ENCODE measurements around the gene AUH.

AUH gene

DNA sequence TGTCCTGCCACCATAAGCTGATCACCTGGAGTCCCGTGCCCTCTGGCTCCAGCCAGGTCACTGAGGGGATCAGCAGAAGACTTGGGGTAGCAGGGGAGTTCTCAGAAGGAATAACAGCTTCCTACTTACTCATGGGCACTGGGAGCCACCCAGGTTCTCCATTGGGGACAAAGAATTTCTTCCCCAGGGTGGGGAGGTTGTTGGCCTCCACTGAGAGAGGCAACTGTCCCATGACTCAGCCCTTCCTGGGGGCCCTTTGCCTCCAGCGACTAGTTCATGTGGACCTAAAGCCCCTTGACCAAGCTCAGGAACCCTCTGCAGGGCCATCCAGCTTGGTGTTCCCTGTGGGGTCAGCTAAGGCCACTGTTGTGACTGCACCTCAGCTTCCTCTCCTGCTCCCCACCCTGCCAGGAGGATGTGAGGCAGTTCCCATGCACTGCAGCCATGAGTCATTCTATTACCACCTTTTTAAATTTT, 175.0 kb downstream of the AUH start:
- H3K27ac ChIP-seq (ENCODE audit: low read depth, low read length), result no peak overlapping the region
- H3K36me3 ChIP-seq (ENCODE audit: insufficient read depth, low read length), result no peaks in the 10 kb centered on the region
- 0 out of 2 replicates have a peak, but pooled peaks cover 1% of the 10 kb centered on the region for H3K27me3 ChIP-seq (ENCODE audit: insufficient read depth, low read length)
- H3K9ac ChIP-seq (ENCODE audit: low read depth, low read length), result no peak overlapping the region
- H3K4me3 ChIP-seq (ENCODE audit: low read length), result no peak overlapping the region
- no peaks in the 10 kb centered on the region for H3K4me1 ChIP-seq (ENCODE audit: insufficient read depth, low read length)
- WGBS, result 80% methylated on average over 2 of the region's 2 CpGs
- no peaks in the 10 kb centered on the region for H3K9me3 ChIP-seq (ENCODE audit: insufficient read depth, low read depth, low read length)

- no peaks in the 10 kb centered on the region for H3K9me3 ChIP-seq (ENCODE audit: insufficient read depth, low read depth, low read length)
- no peaks in the 10 kb centered on the region for H3K27me3 ChIP-seq (ENCODE audit: insufficient read depth, low read length)
- H3K4me3 ChIP-seq (ENCODE audit: low read length), result no peak overlapping the region
- no peaks in the 10 kb centered on the region for H3K36me3 ChIP-seq (ENCODE audit: insufficient read depth, low read length)
- whole genome bisulfite sequencing, result 95% methylated on average over 10 of the region's 10 CpGs
- no peaks in the 10 kb centered on the region for H3K4me1 ChIP-seq (ENCODE audit: insufficient read depth, low read length)
- no peak overlapping the region for H3K9ac ChIP-seq (ENCODE audit: low read depth, low read length)
- no peak overlapping the region for H3K27ac ChIP-seq (ENCODE audit: low read depth, low read length)
Observed at GRCh38 chr9:91185193-91185886, 176.4 kb downstream of the AUH start.

DNA sequence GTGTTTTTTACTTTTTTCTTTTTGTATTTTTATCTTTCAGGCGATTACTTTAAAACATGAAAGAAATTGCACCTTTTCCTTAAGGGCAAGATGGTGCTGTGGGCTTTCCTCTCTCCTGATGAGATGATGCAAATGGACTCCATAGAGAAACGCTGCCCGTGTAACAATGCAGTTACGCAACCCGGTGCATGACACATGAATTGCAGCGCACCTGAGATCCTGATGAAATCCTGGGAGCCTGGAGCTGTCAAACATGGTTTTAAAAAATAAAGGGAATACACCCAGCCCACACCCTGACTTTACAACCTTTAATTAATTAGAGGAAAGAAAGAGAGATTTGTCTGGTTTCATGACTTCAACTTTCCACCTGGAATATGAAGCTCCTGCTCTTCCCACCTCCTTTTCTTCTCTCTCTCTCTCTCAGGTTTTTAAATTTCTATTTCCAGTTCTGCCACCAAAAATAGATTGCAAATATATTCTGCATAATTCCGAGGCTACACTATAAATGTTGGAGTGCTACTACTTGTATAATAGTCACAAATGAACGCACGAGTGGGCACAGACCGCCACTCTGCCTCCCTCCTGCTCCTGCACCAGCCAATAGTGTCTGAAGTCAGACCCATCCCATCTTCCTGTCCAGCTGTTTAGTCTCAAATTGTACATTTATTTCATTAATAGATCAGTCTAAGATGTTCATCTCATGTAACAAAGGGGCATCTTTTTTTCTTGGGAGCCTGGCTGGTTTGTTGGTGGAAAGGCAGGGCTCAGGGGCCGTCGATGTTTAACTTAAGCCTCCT, 179.1 kb downstream of the AUH start:
- Histone ChIP-seq H3K27ac (ENCODE audit: low read depth, low read length) (no peak overlapping the region), H3K9me3 (ENCODE audit: insufficient read depth, low read depth, low read length) (no peaks in the 10 kb centered on the region), H3K27me3 (ENCODE audit: insufficient read depth, low read length) (no peaks in the 10 kb centered on the region), H3K36me3 (ENCODE audit: insufficient read depth, low read length) (no peaks in the 10 kb centered on the region), H3K4me3 (ENCODE audit: low read length) (no peak overlapping the region), H3K4me1 (ENCODE audit: insufficient read depth, low read length) (no peaks in the 10 kb centered on the region), H3K9ac (ENCODE audit: low read depth, low read length) (no peak overlapping the region)
- 92% methylated on average over 12 of the region's 12 CpGs for WGBS

GRCh38 chr9:91181541-91181940, 180.2 kb downstream of the AUH start:
- no peaks in the 10 kb centered on the region for H3K36me3 ChIP-seq (ENCODE audit: insufficient read depth, low read length)
- 83% methylated on average over 7 of the region's 8 CpGs for WGBS
- no peak overlapping the region for H3K9ac ChIP-seq (ENCODE audit: low read depth, low read length)
- no peaks in the 10 kb centered on the region for H3K27me3 ChIP-seq (ENCODE audit: insufficient read depth, low read length)
- H3K4me1 ChIP-seq (ENCODE audit: insufficient read depth, low read length), result no peaks in the 10 kb centered on the region
- H3K9me3 ChIP-seq (ENCODE audit: insufficient read depth, low read depth, low read length), result no peaks in the 10 kb centered on the region
- no peak overlapping the region for H3K4me3 ChIP-seq (ENCODE audit: low read length)
- H3K27ac ChIP-seq (ENCODE audit: low read depth, low read length), result no peak overlapping the region

DNA sequence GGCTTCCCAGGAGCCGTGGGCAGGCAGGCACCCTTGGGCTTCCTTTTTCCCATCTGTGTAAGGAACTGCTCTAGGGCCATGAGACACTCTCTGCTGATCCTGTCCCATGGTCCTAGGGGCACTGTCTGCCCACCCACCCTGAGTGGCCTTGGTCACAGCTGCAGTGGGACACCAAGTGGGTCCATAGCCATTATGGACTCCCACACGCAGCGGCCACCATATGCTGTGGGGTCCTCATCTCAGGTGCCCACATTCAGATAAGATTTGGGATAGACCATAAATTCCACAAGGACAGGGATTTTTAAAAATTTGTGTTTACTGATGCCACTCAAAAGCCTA, 180.8 kb downstream of the AUH start:
- Histone ChIP-seq H3K4me3 (ENCODE audit: low read length) (no peak overlapping the region), H3K27me3 (ENCODE audit: insufficient read depth, low read length) (no peaks in the 10 kb centered on the region), H3K27ac (ENCODE audit: low read depth, low read length) (no peak overlapping the region), H3K9ac (ENCODE audit: low read depth, low read length) (no peak overlapping the region), H3K36me3 (ENCODE audit: insufficient read depth, low read length) (no peaks in the 10 kb centered on the region), H3K4me1 (ENCODE audit: insufficient read depth, low read length) (no peaks in the 10 kb centered on the region), H3K9me3 (ENCODE audit: insufficient read depth, low read depth, low read length) (no peaks in the 10 kb centered on the region)
- 95% methylated on average over 3 of the region's 3 CpGs for WGBS

DNA sequence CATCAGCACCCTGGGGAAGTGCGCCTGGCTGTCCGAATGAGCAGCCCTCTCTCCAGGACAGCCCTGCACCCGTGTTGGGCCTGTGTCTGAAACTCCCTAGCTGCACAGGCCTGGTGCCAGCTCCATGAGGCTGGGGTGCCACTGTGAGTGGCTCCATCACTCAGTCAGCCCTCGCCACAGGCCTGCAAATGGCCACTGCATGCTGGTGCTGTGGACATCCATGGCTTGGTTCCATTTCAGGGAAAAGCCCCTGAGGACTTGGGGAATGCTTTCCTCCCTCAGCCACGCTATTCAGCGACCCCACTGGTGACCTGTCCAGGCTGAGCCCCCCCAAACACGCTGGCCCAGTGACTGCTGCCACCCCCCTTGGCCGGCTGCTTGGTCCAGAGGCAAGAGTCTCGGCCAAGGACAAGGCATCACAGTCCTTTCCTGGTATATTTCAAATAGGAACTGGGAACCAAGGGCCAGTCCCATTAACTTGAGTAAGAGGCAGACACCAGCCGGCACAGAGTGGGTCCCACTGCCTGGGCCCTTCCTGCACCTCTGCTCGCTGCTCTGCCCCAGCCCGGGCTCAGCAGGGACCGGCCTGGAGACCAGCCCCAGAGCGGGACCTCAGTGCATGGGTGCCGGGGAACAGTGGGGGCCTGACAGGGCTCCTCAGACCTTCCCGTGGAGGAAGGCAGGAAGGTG, 181.3 kb downstream of the AUH start:
- Histone ChIP-seq H3K9ac (ENCODE audit: low read depth, low read length) (no peak overlapping the region), H3K27ac (ENCODE audit: low read depth, low read length) (no peak overlapping the region), H3K36me3 (ENCODE audit: insufficient read depth, low read length) (no peaks in the 10 kb centered on the region), H3K4me3 (ENCODE audit: low read length) (no peak overlapping the region), H3K4me1 (ENCODE audit: insufficient read depth, low read length) (no peaks in the 10 kb centered on the region), H3K27me3 (ENCODE audit: insufficient read depth, low read length) (no peaks in the 10 kb centered on the region), H3K9me3 (ENCODE audit: insufficient read depth, low read depth, low read length) (no peaks in the 10 kb centered on the region)
- 95% methylated on average over 16 of the region's 16 CpGs for WGBS

DNA sequence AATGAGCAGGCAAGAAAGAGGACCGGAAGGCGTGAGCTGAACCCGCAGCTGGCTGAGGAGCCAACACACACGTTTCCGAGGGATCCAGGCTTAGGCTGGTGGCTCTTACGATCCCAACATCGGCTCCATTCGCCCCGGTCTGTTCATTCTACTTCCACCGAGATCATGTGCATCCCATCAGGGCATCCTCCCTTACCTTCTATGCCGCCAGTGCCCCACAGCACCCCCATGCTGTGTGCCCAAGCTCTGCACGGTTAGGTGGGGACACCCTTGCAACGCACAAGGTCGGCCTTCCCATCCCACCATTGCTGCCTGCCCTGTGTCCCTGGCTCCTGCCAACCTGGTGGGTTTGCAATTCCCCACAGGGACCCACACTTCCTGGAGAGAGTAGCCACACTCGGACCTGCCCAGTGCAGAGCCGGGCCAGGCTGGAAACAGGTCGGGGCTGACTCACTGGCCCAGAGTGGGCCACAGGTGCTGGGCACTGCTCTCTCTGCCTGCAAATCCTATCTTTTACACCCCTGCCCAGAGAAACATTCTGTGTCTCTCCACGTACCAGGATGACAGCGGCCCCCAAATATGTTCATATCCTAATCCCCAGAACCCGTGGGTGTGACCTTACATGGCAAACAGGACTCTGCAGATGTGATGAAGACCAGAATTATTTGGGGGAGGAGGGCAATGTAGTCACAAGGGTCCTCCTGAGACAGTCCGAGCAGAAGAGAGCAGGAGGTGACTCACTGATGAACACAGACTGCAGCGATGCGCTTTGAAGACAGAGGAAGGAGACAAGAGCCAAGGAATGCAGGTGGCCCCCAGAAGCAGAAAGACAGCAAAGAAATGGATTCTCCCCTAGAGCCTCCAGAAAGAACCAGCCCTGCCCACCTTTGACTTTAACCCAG, 182.2 kb downstream of the AUH start:
- H3K27ac ChIP-seq (ENCODE audit: low read depth, low read length), result no peak overlapping the region
- no peaks in the 10 kb centered on the region for H3K9me3 ChIP-seq (ENCODE audit: insufficient read depth, low read depth, low read length)
- no peak overlapping the region for H3K9ac ChIP-seq (ENCODE audit: low read depth, low read length)
- WGBS, result 88% methylated on average over 23 of the region's 23 CpGs
- H3K36me3 ChIP-seq (ENCODE audit: insufficient read depth, low read length), result no peaks in the 10 kb centered on the region
- H3K27me3 ChIP-seq (ENCODE audit: insufficient read depth, low read length), result no peaks in the 10 kb centered on the region
- no peak overlapping the region for H3K4me3 ChIP-seq (ENCODE audit: low read length)
- H3K4me1 ChIP-seq (ENCODE audit: insufficient read depth, low read length), result no peaks in the 10 kb centered on the region

- H3K36me3 ChIP-seq (ENCODE audit: insufficient read depth, low read length), result no peaks in the 10 kb centered on the region
- H3K27me3 ChIP-seq (ENCODE audit: insufficient read depth, low read length), result no peaks in the 10 kb centered on the region
- 89% methylated on average over 15 of the region's 15 CpGs for WGBS
- H3K4me1 ChIP-seq (ENCODE audit: insufficient read depth, low read length), result no peaks in the 10 kb centered on the region
- no peak overlapping the region for H3K9ac ChIP-seq (ENCODE audit: low read depth, low read length)
- no peak overlapping the region for H3K4me3 ChIP-seq (ENCODE audit: low read length)
- no peak overlapping the region for H3K27ac ChIP-seq (ENCODE audit: low read depth, low read length)
- H3K9me3 ChIP-seq (ENCODE audit: insufficient read depth, low read depth, low read length), result no peaks in the 10 kb centered on the region
Observed at GRCh38 chr9:91178281-91179236, 183.2 kb downstream of the AUH start.

GRCh38 chr9:91177661-91178280, 183.9 kb downstream of the AUH start:
- Histone ChIP-seq H3K4me3 (ENCODE audit: low read length) (no peak overlapping the region), H3K36me3 (ENCODE audit: insufficient read depth, low read length) (no peaks in the 10 kb centered on the region), H3K27ac (ENCODE audit: low read depth, low read length) (no peak overlapping the region), H3K4me1 (ENCODE audit: insufficient read depth, low read length) (no peaks in the 10 kb centered on the region), H3K9ac (ENCODE audit: low read depth, low read length) (no peak overlapping the region), H3K27me3 (ENCODE audit: insufficient read depth, low read length) (no peaks in the 10 kb centered on the region), H3K9me3 (ENCODE audit: insufficient read depth, low read depth, low read length) (no peaks in the 10 kb centered on the region)
- 92% methylated on average over 15 of the region's 15 CpGs for WGBS

DNA sequence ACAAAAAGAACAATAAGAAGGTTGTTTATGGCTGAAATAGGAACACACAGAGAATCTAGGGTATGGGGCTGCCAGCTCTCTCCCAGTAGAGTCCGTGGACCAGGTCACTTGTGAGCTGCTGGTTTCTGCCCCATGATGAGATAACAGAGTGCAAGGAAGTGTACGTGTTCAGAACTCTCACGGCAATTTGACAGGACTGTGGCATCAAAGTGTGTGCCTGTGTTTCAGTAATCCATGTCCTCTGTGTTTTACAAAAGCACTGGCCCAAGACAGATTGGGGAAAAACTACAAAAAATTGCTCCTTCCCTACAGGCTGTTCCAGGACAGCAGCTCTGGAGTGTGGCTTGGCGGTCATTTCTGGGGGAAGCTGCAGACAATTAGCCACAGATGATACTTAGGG, 184.6 kb downstream of the AUH start:
- Histone ChIP-seq H3K4me3 (ENCODE audit: low read length) (no peak overlapping the region), H3K36me3 (ENCODE audit: insufficient read depth, low read length) (no peaks in the 10 kb centered on the region), H3K9ac (ENCODE audit: low read depth, low read length) (no peak overlapping the region), H3K4me1 (ENCODE audit: insufficient read depth, low read length) (no peaks in the 10 kb centered on the region), H3K9me3 (ENCODE audit: insufficient read depth, low read depth, low read length) (no peaks in the 10 kb centered on the region), H3K27me3 (ENCODE audit: insufficient read depth, low read length) (no peaks in the 10 kb centered on the region), H3K27ac (ENCODE audit: low read depth, low read length) (no peak overlapping the region)
- 95% methylated on average over 4 of the region's 4 CpGs for WGBS

All from HUES64 (cell line).